HL-60 (cell line): ENCODE results near the gene SLC12A3.
A peak's percentile ranks its signal among the peaks of the same experiment; 100 is the strongest.

Source experiments
- GABPA ChIP-seq: IDR thresholded peaks from 2 replicates; pipeline ENCODE4 v1.6.1; 2012; ENCODE audit warnings: low read depth
- POLR2AphosphoS5 ChIP-seq: IDR thresholded peaks from 2 replicates; pipeline ENCODE4 v1.6.1; 2012; ENCODE audit warnings: low read depth
- SPI1 ChIP-seq: IDR thresholded peaks from 2 replicates; pipeline ENCODE4 v1.6.1; 2012; ENCODE audit warnings: low read depth, mild to moderate bottlenecking, borderline replicate concordance
- TF ChIP-seq, protein P1 (sequence below): IDR thresholded peaks from one replicate; pipeline ENCODE4 v1.5.1; 2011; ENCODE audit warnings: low read length, control low read depth, inconsistent platforms; ENCODE audit not compliant: insufficient read depth
- TF ChIP-seq, protein P2 (sequence below): IDR thresholded peaks from 2 replicates; pipeline ENCODE4 v1.6.1; 2012; ENCODE audit warnings: low read depth; ENCODE audit not compliant: insufficient replicate concordance

DNA sequence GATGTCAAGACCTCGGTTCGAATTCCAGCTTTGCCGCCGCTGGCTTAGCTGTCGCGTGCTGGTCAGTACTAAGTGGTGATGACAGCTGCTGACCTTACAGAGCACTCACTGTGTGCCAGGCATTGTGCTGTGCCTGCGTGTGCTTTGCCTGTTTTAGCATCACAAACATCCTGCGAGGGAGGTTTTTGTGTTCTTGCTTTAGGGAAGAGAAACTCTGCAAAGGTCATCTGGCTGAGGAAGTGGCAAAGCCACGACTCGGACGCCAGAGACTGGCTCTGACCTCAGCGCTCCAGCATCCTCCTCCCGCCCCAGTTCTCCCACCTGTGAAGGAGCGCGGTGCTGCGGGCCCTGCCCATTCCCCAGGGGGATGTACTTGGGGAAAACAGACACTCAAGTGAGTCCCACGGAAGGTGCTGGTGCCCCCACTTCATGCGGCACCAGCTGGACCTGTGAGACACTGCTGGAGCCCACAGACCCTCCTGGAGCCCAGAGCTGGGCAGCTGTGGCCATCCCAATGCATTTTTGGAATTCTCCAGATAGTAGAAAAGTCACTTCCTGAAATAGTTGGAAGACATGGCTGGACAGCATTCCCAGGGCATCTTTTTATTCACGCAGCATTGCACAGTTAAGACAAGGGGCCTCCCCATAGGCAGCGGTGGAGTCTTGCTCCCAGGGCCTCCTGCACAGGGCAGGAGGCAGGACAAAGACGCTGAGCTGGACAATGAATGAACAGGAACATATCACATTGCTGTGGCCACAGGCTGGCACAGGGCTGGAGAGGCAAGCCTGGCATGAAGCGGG lies 47.0 kb downstream of the SLC12A3 start:
- TF ChIP-seq, protein P1, sequence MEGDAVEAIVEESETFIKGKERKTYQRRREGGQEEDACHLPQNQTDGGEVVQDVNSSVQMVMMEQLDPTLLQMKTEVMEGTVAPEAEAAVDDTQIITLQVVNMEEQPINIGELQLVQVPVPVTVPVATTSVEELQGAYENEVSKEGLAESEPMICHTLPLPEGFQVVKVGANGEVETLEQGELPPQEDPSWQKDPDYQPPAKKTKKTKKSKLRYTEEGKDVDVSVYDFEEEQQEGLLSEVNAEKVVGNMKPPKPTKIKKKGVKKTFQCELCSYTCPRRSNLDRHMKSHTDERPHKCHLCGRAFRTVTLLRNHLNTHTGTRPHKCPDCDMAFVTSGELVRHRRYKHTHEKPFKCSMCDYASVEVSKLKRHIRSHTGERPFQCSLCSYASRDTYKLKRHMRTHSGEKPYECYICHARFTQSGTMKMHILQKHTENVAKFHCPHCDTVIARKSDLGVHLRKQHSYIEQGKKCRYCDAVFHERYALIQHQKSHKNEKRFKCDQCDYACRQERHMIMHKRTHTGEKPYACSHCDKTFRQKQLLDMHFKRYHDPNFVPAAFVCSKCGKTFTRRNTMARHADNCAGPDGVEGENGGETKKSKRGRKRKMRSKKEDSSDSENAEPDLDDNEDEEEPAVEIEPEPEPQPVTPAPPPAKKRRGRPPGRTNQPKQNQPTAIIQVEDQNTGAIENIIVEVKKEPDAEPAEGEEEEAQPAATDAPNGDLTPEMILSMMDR = no peak
- TF ChIP-seq POLR2AphosphoS5 (no peak), GABPA (no peak), SPI1 (0 out of 2 replicates have a peak, but pooled peaks have one; percentile 34)
- TF ChIP-seq, protein P2, sequence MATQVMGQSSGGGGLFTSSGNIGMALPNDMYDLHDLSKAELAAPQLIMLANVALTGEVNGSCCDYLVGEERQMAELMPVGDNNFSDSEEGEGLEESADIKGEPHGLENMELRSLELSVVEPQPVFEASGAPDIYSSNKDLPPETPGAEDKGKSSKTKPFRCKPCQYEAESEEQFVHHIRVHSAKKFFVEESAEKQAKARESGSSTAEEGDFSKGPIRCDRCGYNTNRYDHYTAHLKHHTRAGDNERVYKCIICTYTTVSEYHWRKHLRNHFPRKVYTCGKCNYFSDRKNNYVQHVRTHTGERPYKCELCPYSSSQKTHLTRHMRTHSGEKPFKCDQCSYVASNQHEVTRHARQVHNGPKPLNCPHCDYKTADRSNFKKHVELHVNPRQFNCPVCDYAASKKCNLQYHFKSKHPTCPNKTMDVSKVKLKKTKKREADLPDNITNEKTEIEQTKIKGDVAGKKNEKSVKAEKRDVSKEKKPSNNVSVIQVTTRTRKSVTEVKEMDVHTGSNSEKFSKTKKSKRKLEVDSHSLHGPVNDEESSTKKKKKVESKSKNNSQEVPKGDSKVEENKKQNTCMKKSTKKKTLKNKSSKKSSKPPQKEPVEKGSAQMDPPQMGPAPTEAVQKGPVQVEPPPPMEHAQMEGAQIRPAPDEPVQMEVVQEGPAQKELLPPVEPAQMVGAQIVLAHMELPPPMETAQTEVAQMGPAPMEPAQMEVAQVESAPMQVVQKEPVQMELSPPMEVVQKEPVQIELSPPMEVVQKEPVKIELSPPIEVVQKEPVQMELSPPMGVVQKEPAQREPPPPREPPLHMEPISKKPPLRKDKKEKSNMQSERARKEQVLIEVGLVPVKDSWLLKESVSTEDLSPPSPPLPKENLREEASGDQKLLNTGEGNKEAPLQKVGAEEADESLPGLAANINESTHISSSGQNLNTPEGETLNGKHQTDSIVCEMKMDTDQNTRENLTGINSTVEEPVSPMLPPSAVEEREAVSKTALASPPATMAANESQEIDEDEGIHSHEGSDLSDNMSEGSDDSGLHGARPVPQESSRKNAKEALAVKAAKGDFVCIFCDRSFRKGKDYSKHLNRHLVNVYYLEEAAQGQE = no peak
